ENCODE data around the gene DCLK1.

Gene DCLK1

GRCh38 chr13:35856721-35857364 is 274.3 kb downstream of the DCLK1 start:
- no CpG with 5 or more reads among the region's 1 CpG for WGBS (ENCODE audit: extremely low coverage, insufficient coverage, low lambda C conversion rate)
- Histone ChIP-seq H2BK5ac (ENCODE audit: low read length) (peak overlapping the region; percentile 28), H3K23ac (ENCODE audit: low read length) (no peak overlapping the region), H3K4me2 (ENCODE audit: low read length) (no peak overlapping the region), H3K4ac (ENCODE audit: low read depth, low read length) (no peak overlapping the region), H4K8ac (ENCODE audit: low read depth, low read length) (no peak overlapping the region), H4K5ac (ENCODE audit: low read length) (no peak overlapping the region), H3K27me3 (ENCODE audit: insufficient read depth, low read length, poor library complexity) (no peaks in the 10 kb centered on the region), H3K56ac (ENCODE audit: low read length) (no peak overlapping the region), H3K4me3 (ENCODE audit: low read length) (no peak overlapping the region), H3K4me1 (ENCODE audit: control insufficient read depth, low read depth, low read length) (peaks cover 10% of the 10 kb centered on the region), H2AK5ac (ENCODE audit: low read length) (no peak overlapping the region), H3K9ac (ENCODE audit: low read length) (no peak overlapping the region), H3K79me1 (ENCODE audit: low read length) (peaks cover 2% of the 10 kb centered on the region), H3K36me3 (ENCODE audit: control insufficient read depth, insufficient read depth, low read length) (no peaks in the 10 kb centered on the region), H3K27ac (ENCODE audit: low read depth, low read length) (peak overlapping the region; percentile 53), H3K79me2 (ENCODE audit: control insufficient read depth, insufficient read depth, low read length) (peaks cover 18% of the 10 kb centered on the region), H2BK15ac (replicated peaks; ENCODE audit: low read depth) (no peak overlapping the region), H3K18ac (ENCODE audit: low read length) (no peak overlapping the region), H2BK120ac (ENCODE audit: low read depth, low read length) (no peak overlapping the region)
- peak; percentile 61 for DNase-seq

GRCh38 chr13:35856084-35856483 is 275.1 kb downstream of the DCLK1 start:
- Histone ChIP-seq H3K4ac (ENCODE audit: low read depth, low read length) (no peak overlapping the region), H3K4me1 (ENCODE audit: control insufficient read depth, low read depth, low read length) (peaks cover 10% of the 10 kb centered on the region), H2AK5ac (ENCODE audit: low read length) (no peak overlapping the region), H2BK5ac (ENCODE audit: low read length) (no peak overlapping the region), H2BK120ac (ENCODE audit: low read depth, low read length) (no peak overlapping the region), H4K8ac (ENCODE audit: low read depth, low read length) (no peak overlapping the region), H3K36me3 (ENCODE audit: control insufficient read depth, insufficient read depth, low read length) (no peaks in the 10 kb centered on the region), H3K9ac (ENCODE audit: low read length) (no peak overlapping the region), H3K56ac (ENCODE audit: low read length) (peak overlapping the region; percentile 11), H3K23ac (ENCODE audit: low read length) (no peak overlapping the region), H3K4me2 (ENCODE audit: low read length) (no peak overlapping the region), H3K27ac (ENCODE audit: low read depth, low read length) (peak overlapping the region; percentile 51), H3K18ac (ENCODE audit: low read length) (no peak overlapping the region), H4K5ac (ENCODE audit: low read length) (no peak overlapping the region), H3K27me3 (ENCODE audit: insufficient read depth, low read length, poor library complexity) (no peaks in the 10 kb centered on the region), H2BK15ac (replicated peaks; ENCODE audit: low read depth) (no peak overlapping the region), H3K79me1 (ENCODE audit: low read length) (peaks cover 2% of the 10 kb centered on the region), H3K79me2 (ENCODE audit: control insufficient read depth, insufficient read depth, low read length) (peaks cover 20% of the 10 kb centered on the region), H3K4me3 (ENCODE audit: low read length) (no peak overlapping the region)
- peak; percentile 53 for DNase-seq
- WGBS (ENCODE audit: extremely low coverage, insufficient coverage, low lambda C conversion rate) = no CpG with 5 or more reads among the region's 4 CpGs

DNA sequence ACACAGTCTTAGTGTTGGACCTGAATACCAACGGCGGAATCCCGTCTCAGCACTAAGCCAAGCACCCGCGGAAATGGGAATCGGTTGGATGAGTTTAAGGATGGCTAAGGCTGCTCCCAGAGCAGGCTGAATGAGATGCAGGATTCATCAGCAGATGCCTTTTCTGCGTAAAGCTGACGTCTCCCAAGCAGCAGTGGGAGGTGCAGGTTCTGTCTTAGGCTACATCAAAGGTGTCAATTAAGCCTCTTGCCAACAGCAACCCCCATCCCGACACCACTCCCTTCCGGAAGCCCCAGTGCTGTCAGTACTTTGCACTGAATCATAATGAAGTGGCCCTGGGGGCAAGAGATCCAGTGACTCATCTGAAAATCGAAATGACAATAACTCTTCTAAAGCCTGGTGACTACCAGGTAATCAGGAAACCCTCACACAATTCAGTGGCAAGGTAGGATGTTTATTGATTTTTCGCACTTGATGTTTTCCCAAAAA is 275.6 kb downstream of the DCLK1 start:
- Histone ChIP-seq H3K56ac (ENCODE audit: low read length) (peak overlapping the region; percentile 71), H3K9ac (ENCODE audit: low read length) (peak overlapping the region; percentile 46), H3K4ac (ENCODE audit: low read depth, low read length) (no peak overlapping the region), H3K4me3 (ENCODE audit: low read length) (peak overlapping the region; percentile 6), H3K27me3 (ENCODE audit: insufficient read depth, low read length, poor library complexity) (no peaks in the 10 kb centered on the region), H2BK120ac (ENCODE audit: low read depth, low read length) (no peak overlapping the region), H3K4me2 (ENCODE audit: low read length) (peak overlapping the region; percentile 47), H3K18ac (ENCODE audit: low read length) (no peak overlapping the region), H2BK15ac (replicated peaks; ENCODE audit: low read depth) (no peak overlapping the region), H2AK5ac (ENCODE audit: low read length) (no peak overlapping the region), H3K36me3 (ENCODE audit: control insufficient read depth, insufficient read depth, low read length) (no peaks in the 10 kb centered on the region), H3K79me1 (ENCODE audit: low read length) (peaks cover 2% of the 10 kb centered on the region), H4K5ac (ENCODE audit: low read length) (no peak overlapping the region), H2BK5ac (ENCODE audit: low read length) (peak overlapping the region; percentile 23), H3K27ac (ENCODE audit: low read depth, low read length) (peak overlapping the region; percentile 51), H3K23ac (ENCODE audit: low read length) (no peak overlapping the region), H3K4me1 (ENCODE audit: control insufficient read depth, low read depth, low read length) (peaks cover 10% of the 10 kb centered on the region), H4K8ac (ENCODE audit: low read depth, low read length) (no peak overlapping the region), H3K79me2 (ENCODE audit: control insufficient read depth, insufficient read depth, low read length) (peaks cover 20% of the 10 kb centered on the region)
- peak; percentile 99 for DNase-seq
- no CpG with 5 or more reads among the region's 12 CpGs for WGBS (ENCODE audit: extremely low coverage, insufficient coverage, low lambda C conversion rate)

GRCh38 chr13:35854286-35854685 is 276.9 kb downstream of the DCLK1 start:
- Histone ChIP-seq H3K56ac (ENCODE audit: low read length) (peak overlapping the region; percentile 44), H3K27ac (ENCODE audit: low read depth, low read length) (no peak overlapping the region), H2BK5ac (ENCODE audit: low read length) (no peak overlapping the region), H3K79me2 (ENCODE audit: control insufficient read depth, insufficient read depth, low read length) (peaks cover 20% of the 10 kb centered on the region), H3K18ac (ENCODE audit: low read length) (no peak overlapping the region), H3K9ac (ENCODE audit: low read length) (no peak overlapping the region), H3K4me1 (ENCODE audit: control insufficient read depth, low read depth, low read length) (peaks cover 10% of the 10 kb centered on the region), H3K36me3 (ENCODE audit: control insufficient read depth, insufficient read depth, low read length) (no peaks in the 10 kb centered on the region), H3K4ac (ENCODE audit: low read depth, low read length) (peak overlapping the region; percentile 37), H3K27me3 (ENCODE audit: insufficient read depth, low read length, poor library complexity) (no peaks in the 10 kb centered on the region), H3K79me1 (ENCODE audit: low read length) (peaks cover 2% of the 10 kb centered on the region), H2AK5ac (ENCODE audit: low read length) (peak overlapping the region; percentile 64), H3K4me3 (ENCODE audit: low read length) (no peak overlapping the region), H4K5ac (ENCODE audit: low read length) (no peak overlapping the region), H2BK15ac (replicated peaks; ENCODE audit: low read depth) (no peak overlapping the region), H3K23ac (ENCODE audit: low read length) (peak overlapping the region; percentile 39), H3K4me2 (ENCODE audit: low read length) (no peak overlapping the region), H4K8ac (ENCODE audit: low read depth, low read length) (no peak overlapping the region), H2BK120ac (ENCODE audit: low read depth, low read length) (no peak overlapping the region)
- no CpG with 5 or more reads among the region's 8 CpGs for WGBS (ENCODE audit: extremely low coverage, insufficient coverage, low lambda C conversion rate)
- no peak for DNase-seq

GRCh38 chr13:35851881-35852280 is 279.3 kb downstream of the DCLK1 start:
- no CpG with 5 or more reads among the region's 3 CpGs for WGBS (ENCODE audit: extremely low coverage, insufficient coverage, low lambda C conversion rate)
- Histone ChIP-seq H3K4me3 (ENCODE audit: low read length) (no peak overlapping the region), H4K8ac (ENCODE audit: low read depth, low read length) (no peak overlapping the region), H3K23ac (ENCODE audit: low read length) (no peak overlapping the region), H3K18ac (ENCODE audit: low read length) (no peak overlapping the region), H2BK120ac (ENCODE audit: low read depth, low read length) (no peak overlapping the region), H4K5ac (ENCODE audit: low read length) (no peak overlapping the region), H3K9ac (ENCODE audit: low read length) (no peak overlapping the region), H3K56ac (ENCODE audit: low read length) (no peak overlapping the region), H2AK5ac (ENCODE audit: low read length) (no peak overlapping the region), H3K27me3 (ENCODE audit: insufficient read depth, low read length, poor library complexity) (no peaks in the 10 kb centered on the region), H3K79me2 (ENCODE audit: control insufficient read depth, insufficient read depth, low read length) (peaks cover 20% of the 10 kb centered on the region), H3K79me1 (ENCODE audit: low read length) (peaks cover 2% of the 10 kb centered on the region), H3K27ac (ENCODE audit: low read depth, low read length) (no peak overlapping the region), H3K4ac (ENCODE audit: low read depth, low read length) (no peak overlapping the region), H3K4me2 (ENCODE audit: low read length) (no peak overlapping the region), H2BK5ac (ENCODE audit: low read length) (no peak overlapping the region), H3K4me1 (ENCODE audit: control insufficient read depth, low read depth, low read length) (peaks cover 7% of the 10 kb centered on the region), H2BK15ac (replicated peaks; ENCODE audit: low read depth) (no peak overlapping the region), H3K36me3 (ENCODE audit: control insufficient read depth, insufficient read depth, low read length) (no peaks in the 10 kb centered on the region)
- no peak for DNase-seq

DNA sequence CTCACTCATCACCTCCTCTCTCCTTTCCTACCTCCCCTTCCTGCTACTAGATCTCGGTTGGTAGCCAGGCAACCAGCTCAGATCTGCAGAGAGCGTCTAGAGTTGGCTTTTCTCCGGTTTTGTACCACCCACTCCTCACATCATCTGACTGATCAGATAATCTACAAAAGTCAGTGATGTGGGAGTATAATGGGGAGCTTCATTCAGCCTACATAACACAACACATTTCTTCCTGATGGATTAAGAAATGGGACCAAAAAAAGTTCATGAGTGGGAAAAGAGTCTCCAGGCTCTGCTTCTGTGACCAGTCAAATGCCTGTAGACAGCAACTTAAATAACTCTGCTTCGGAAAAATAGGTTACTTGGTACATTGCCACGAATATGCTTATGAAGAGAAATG is 279.8 kb downstream of the DCLK1 start:
- no peak overlapping the region for H2BK120ac ChIP-seq (ENCODE audit: low read depth, low read length)
- H3K56ac ChIP-seq (ENCODE audit: low read length) = no peak overlapping the region
- no peak overlapping the region for H3K4ac ChIP-seq (ENCODE audit: low read depth, low read length)
- no peak overlapping the region for H3K18ac ChIP-seq (ENCODE audit: low read length)
- no peaks in the 10 kb centered on the region for H3K36me3 ChIP-seq (ENCODE audit: control insufficient read depth, insufficient read depth, low read length)
- peaks cover 7% of the 10 kb centered on the region for H3K4me1 ChIP-seq (ENCODE audit: control insufficient read depth, low read depth, low read length)
- DNase-seq = no peak
- no peak overlapping the region for H4K5ac ChIP-seq (ENCODE audit: low read length)
- H2BK15ac ChIP-seq (replicated peaks; ENCODE audit: low read depth) = no peak overlapping the region
- no peak overlapping the region for H3K4me3 ChIP-seq (ENCODE audit: low read length)
- no peaks in the 10 kb centered on the region for H3K27me3 ChIP-seq (ENCODE audit: insufficient read depth, low read length, poor library complexity)
- no peak overlapping the region for H4K8ac ChIP-seq (ENCODE audit: low read depth, low read length)
- whole genome bisulfite sequencing (ENCODE audit: extremely low coverage, insufficient coverage, low lambda C conversion rate) = no CpG with 5 or more reads among the region's 5 CpGs
- H2BK5ac ChIP-seq (ENCODE audit: low read length) = no peak overlapping the region
- H2AK5ac ChIP-seq (ENCODE audit: low read length) = no peak overlapping the region
- H3K79me2 ChIP-seq (ENCODE audit: control insufficient read depth, insufficient read depth, low read length) = peaks cover 20% of the 10 kb centered on the region
- H3K27ac ChIP-seq (ENCODE audit: low read depth, low read length) = no peak overlapping the region
- peaks cover 2% of the 10 kb centered on the region for H3K79me1 ChIP-seq (ENCODE audit: low read length)
- no peak overlapping the region for H3K9ac ChIP-seq (ENCODE audit: low read length)
- no peak overlapping the region for H3K23ac ChIP-seq (ENCODE audit: low read length)
- no peak overlapping the region for H3K4me2 ChIP-seq (ENCODE audit: low read length)

All from mesendoderm (in vitro differentiated cells).